Gastroesophageal sphincter (tissue), 4 donors: ENCODE data around the gene TUBAL3. TPM values are rescaled to one million over a fixed set of nuclear protein-coding genes. Genes with fewer than 3 reads are reported as not detected.

ENCODE experiments used
- ATAC-seq: fragments of 150-250 bp; one replicate; pipeline ENCODE4 v1.9.1; 2016; ENCODE audit warnings: mild to moderate bottlenecking, moderate library complexity
- H3K27ac ChIP-seq, 4 donors: fragments of 200-600 bp; sonication (generic) in 3 of 4; 1 replicate in 3 of 4; 2 replicates in 1 of 4; pipeline ENCODE4 v1.5.1; 2016 to 2019
- H3K27me3 ChIP-seq: fragments of 200-600 bp; sonication (generic); one replicate; pipeline ENCODE4 v1.5.1; 2019
- H3K36me3 ChIP-seq, 2 donors: fragments of 200-600 bp; sonication (generic); one replicate each; pipeline ENCODE4 v1.5.1; 2019; ENCODE audit warnings: control low read depth in 1 of 2
- H3K4me1 ChIP-seq, 3 donors: fragments of 200-600 bp; sonication (generic); 1 replicate in 2 of 3; 2 replicates in 1 of 3; pipeline ENCODE4 v1.5.1; 2016 to 2019; ENCODE audit warnings: control low read depth in 2 of 3
- H3K4me3 ChIP-seq, 2 donors: fragments of 200-600 bp; sonication (generic); one replicate each; pipeline ENCODE4 v1.5.1; 2019; ENCODE audit warnings: mild to moderate bottlenecking in 1 of 2, moderate library complexity in 1 of 2
- H3K9me3 ChIP-seq, 3 donors: fragments of 200-600 bp; sonication (generic); one replicate each; pipeline ENCODE4 v1.5.1; 2017 to 2019; ENCODE audit warnings: control low read depth in 2 of 3
- EP300 ChIP-seq: sonication (generic); formaldehyde crosslinking; IDR thresholded peaks from one replicate; pipeline ENCODE4 v1.6.1; 2017; ENCODE audit warnings: antibody characterized with exemption, mild to moderate bottlenecking
- POLR2A ChIP-seq, 2 donors: fragments of 450-650 bp; IDR thresholded peaks; one replicate each; pipeline ENCODE4 v1.6.1; 2017; ENCODE audit warnings: antibody characterized with exemption in 2 of 2, mild to moderate bottlenecking in 2 of 2, moderate library complexity in 1 of 2
- POLR2AphosphoS5 ChIP-seq: sonication (generic); formaldehyde crosslinking; IDR thresholded peaks from one replicate; pipeline ENCODE4 v1.6.1; 2017; ENCODE audit warnings: antibody characterized with exemption
- WGBS, 2 donors: methylation state at CpG; one replicate each; pipeline ENCODE4 v1.1.5; 2018; ENCODE audit warnings: low coverage in 1 of 2; 5-methylcytosine and 5-hydroxymethylcytosine counted together
- total RNA-seq, 4 donors: library from RNA; depleted of rRNA; stranded (reverse); fragments of >200 nt; gene quantifications; one replicate each; pipeline ENCODE4 v1.1.0, GENCODE V29; 2016
- TF ChIP-seq, protein P1 (sequence below), 4 experiments: fragments of 200-600 bp in 2 of 4; fragments of 450-650 bp in 2 of 4; sonication (generic) in 1 of 4; IDR thresholded peaks; one replicate each; pipeline ENCODE4 v1.5.1; 2017 to 2019; ENCODE audit warnings: antibody characterized with exemption in 4 of 4, mild to moderate bottlenecking in 2 of 4, moderate library complexity in 2 of 4

The TUBAL3 gene
- total RNA-seq, 4 donors from 2014 or later, result 0.62 to 2.0 TPM; not detected in 2

DNA sequence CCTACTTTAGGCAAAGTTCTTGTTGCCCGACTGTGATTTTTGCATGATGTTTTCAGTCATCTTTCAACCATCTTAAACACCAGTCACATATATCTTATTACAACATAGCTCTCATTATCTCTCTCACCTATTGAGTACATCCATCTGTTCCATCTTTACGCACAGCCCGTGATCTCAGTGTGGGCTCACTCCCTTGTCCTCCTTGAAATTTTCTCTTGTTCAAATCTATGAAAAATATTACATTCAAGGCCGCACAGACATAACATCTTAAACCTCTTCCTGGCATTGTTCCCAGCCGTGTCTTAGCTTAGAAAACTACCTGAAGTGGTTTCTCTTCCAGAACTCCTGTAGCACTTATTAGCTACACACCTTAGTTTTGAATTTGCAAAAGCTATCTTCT is 40.4 kb upstream of the TUBAL3 start:
- TF ChIP-seq POLR2AphosphoS5 (no peak), EP300 (no peak), POLR2A (IDR thresholded peaks at IDR 0.05) (no peak)
- TF ChIP-seq, protein P1, sequence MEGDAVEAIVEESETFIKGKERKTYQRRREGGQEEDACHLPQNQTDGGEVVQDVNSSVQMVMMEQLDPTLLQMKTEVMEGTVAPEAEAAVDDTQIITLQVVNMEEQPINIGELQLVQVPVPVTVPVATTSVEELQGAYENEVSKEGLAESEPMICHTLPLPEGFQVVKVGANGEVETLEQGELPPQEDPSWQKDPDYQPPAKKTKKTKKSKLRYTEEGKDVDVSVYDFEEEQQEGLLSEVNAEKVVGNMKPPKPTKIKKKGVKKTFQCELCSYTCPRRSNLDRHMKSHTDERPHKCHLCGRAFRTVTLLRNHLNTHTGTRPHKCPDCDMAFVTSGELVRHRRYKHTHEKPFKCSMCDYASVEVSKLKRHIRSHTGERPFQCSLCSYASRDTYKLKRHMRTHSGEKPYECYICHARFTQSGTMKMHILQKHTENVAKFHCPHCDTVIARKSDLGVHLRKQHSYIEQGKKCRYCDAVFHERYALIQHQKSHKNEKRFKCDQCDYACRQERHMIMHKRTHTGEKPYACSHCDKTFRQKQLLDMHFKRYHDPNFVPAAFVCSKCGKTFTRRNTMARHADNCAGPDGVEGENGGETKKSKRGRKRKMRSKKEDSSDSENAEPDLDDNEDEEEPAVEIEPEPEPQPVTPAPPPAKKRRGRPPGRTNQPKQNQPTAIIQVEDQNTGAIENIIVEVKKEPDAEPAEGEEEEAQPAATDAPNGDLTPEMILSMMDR (IDR thresholded peaks at IDR 0.05), result no peak
- no peak for ATAC-seq
- H3K27ac ChIP-seq, result peak overlapping the region in 2 of 4 donors; percentile 55 to 82

DNA sequence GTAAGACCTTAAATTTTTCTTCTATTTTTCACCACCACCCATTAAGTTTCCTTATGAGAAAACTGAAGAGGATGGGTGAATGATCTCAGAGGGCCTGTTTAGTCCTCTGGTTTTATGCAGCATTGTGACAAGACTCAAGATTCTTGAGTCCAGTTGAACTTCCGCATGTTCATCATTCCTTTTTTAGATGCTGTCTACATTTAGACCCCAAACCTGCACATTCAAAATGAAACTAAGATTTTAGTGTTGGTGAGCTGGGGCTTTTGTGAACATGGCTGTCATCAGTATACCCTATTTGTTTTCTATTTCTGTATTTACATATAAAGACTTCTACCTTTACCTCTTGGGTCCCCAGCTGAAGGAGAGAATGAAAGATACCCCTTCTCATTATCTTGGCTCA is 38.8 kb upstream of the TUBAL3 start:
- Histone ChIP-seq H3K27me3 (no peaks in the 10 kb centered on the region), H3K4me3 (no peak overlapping the region), H3K4me1 (peaks cover 0 to 41% (median 6%) of the 10 kb centered on the region in 3 donors), H3K27ac (no peak overlapping the region), H3K36me3 (no peaks in the 10 kb centered on the region), H3K9me3 (no peaks in the 10 kb centered on the region)
- no peak for ATAC-seq
- no peak for TF ChIP-seq EP300
- TF ChIP-seq, protein P1 (IDR thresholded peaks at IDR 0.05), result no peak
- no peak for TF ChIP-seq POLR2A (IDR thresholded peaks at IDR 0.05)
- TF ChIP-seq POLR2AphosphoS5, result no peak
- 85 to 100% methylated on average over 1 of the region's 1 CpG for WGBS, 2 donors

More for the DNA sequence above, 40.4 kb upstream of the TUBAL3 start:
- peaks cover 0 to 41% (median 6%) of the 10 kb centered on the region in 3 donors for H3K4me1 ChIP-seq
- no peaks in the 10 kb centered on the region for H3K36me3 ChIP-seq
- H3K4me3 ChIP-seq, result no peak overlapping the region
- no peaks in the 10 kb centered on the region for H3K9me3 ChIP-seq
- no peaks in the 10 kb centered on the region for H3K27me3 ChIP-seq
- 74 to 81% methylated on average over 5 of the region's 5 CpGs for WGBS, 2 donors

DNA sequence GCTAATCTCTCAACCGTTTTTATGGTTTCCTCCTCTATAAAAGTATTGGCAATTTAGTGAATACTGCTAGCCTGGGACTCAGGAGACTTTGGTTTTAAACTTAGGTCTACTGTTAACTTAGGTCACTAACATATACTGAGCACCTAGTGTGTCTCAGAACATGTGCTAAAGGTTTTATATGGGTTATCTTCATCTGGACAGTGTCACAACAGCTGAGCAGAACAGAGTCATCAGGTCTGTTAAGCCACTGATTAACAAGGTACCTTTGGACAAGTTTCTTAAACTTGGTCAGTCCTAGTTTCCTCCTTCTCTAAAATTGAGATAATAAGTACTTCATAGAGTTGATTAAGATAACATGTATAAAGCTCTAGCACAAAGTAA is 38.4 kb upstream of the TUBAL3 start:
- peaks cover 0 to 41% (median 6%) of the 10 kb centered on the region in 3 donors for H3K4me1 ChIP-seq
- H3K27ac ChIP-seq, result no peak overlapping the region
- no peak for ATAC-seq
- no peaks in the 10 kb centered on the region for H3K27me3 ChIP-seq
- WGBS, 2 donors, result 80 to 89% methylated on average over 1 of the region's 1 CpG
- H3K4me3 ChIP-seq, result no peak overlapping the region
- TF ChIP-seq EP300 (no peak), POLR2AphosphoS5 (no peak), POLR2A (IDR thresholded peaks at IDR 0.05) (no peak)
- TF ChIP-seq, protein P1 (IDR thresholded peaks at IDR 0.05), result no peak
- no peaks in the 10 kb centered on the region for H3K9me3 ChIP-seq
- no peaks in the 10 kb centered on the region for H3K36me3 ChIP-seq

DNA sequence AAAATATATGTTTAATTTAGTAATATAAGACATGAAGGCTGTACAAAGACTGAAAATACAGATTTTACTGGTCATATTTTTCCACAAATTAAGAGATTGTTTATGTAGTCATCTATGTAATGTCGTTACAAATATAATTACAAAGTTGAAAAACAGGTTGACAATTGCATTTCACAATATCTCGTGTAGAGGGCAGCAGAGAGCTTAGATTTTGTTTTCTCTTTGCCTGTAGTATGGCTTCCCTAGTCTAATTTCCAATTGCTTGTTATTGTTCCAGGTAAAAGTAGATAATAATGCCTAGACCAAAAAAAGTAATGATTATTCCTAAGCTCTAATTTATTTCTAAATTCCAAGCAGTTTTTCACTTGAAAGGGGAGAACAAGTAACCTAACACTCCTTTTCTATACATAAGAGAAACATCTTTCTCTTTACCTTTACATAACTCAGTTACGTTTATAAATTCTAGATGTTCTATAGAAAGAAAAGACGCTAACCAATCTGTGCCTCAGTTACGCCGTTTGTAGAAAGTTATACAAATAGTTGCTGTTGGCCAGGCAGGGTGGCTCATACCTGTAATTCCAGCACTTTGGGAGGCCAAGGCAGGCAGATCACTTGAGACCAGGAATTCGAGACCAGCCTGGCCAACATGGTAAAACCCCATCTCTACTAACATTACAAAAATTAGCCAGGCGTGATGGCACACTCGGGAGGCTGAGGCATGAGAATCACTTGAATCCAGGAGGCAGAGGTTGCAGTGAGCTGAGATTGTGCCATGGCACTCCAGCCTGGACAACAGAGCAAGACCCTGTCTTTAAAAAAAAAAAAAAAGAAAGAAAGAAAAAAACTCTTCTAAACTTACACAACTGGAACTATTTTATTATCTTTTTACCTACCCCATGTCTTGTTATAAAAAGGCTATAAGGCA is 37.7 kb upstream of the TUBAL3 start:
- ATAC-seq, result no peak
- no peaks in the 10 kb centered on the region for H3K36me3 ChIP-seq
- peaks cover 0 to 41% (median 6%) of the 10 kb centered on the region in 3 donors for H3K4me1 ChIP-seq
- no peak for TF ChIP-seq POLR2A (IDR thresholded peaks at IDR 0.05)
- TF ChIP-seq, protein P1 (IDR thresholded peaks at IDR 0.05), result peak; percentile 72 to 80 (median 75)
- TF ChIP-seq POLR2AphosphoS5, result peak; percentile 10
- H3K27me3 ChIP-seq, result no peaks in the 10 kb centered on the region
- WGBS, 2 donors, result 25 to 61% methylated on average over 3 to 8 of the region's 9 CpGs
- no peak overlapping the region for H3K4me3 ChIP-seq
- no peak overlapping the region for H3K27ac ChIP-seq
- no peaks in the 10 kb centered on the region for H3K9me3 ChIP-seq

DNA sequence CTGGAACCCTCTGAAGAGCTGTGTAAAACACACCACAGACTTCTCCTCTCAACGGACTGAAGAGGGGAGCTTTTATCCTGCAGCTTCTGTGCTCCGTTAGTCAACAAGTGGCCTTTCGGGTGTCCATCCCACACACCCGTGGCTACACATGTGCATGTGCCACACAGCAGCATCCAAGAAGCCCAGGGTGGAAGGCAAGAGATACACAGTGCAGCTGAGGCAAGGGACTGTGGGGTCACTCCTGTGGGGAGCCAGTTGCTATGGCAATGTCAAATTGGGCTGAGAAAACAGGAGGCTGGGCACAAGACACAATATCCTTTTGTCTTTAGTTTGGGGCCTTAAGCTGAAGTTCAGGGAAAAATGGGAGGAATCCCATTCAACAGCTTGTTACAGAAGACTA is 36.5 kb upstream of the TUBAL3 start:
- no peak for TF ChIP-seq POLR2AphosphoS5
- no peak for TF ChIP-seq POLR2A (IDR thresholded peaks at IDR 0.05)
- no peak for TF ChIP-seq EP300
- TF ChIP-seq, protein P1 (IDR thresholded peaks at IDR 0.05), result no peak
- Histone ChIP-seq H3K9me3 (no peaks in the 10 kb centered on the region), H3K4me1 (peaks cover 0 to 45% (median 6%) of the 10 kb centered on the region in 3 donors), H3K27me3 (no peaks in the 10 kb centered on the region), H3K36me3 (no peaks in the 10 kb centered on the region), H3K4me3 (no peak overlapping the region), H3K27ac (no peak overlapping the region)
- no CpG with 5 or more reads among the region's 4 CpGs for WGBS, 2 donors
- ATAC-seq, result no peak
